H1 (cell line): ENCODE data around the gene CISTR. TPM values are rescaled to one million over a fixed set of nuclear protein-coding genes. Genes with fewer than 3 reads are reported as not detected.

Experiments used
- CTCF ChIA-PET: fragments of 300-600 bp; sonication (Branson Sonifier 250); formaldehyde crosslinking; loops from one replicate; lab custom pipeline; 2021; ENCODE audit not compliant: partially characterized antibody; lab: Charles Lee
- POLR2A ChIA-PET: fragments of 300-600 bp; sonication (Branson Sonifier 250); formaldehyde crosslinking; loops from one replicate; lab custom pipeline; 2021; ENCODE audit warnings: inconsistent platforms; ENCODE audit not compliant: partially characterized antibody; lab: Charles Lee
- DNase-seq, 2 experiments: peaks; one replicate each; pipeline versions ENCODE4 v3.0.0 to v3.0.0-alpha.2; 2010 to 2022; ENCODE audit warnings: low spot score in 2 of 2, low read depth in 1 of 2, mixed read lengths in 1 of 2
- FAIRE-seq: peaks from 2 replicates; lab custom pipeline; 2011; peaks lifted over from hg19 to GRCh38; lab: Jason Lieb, UNC
- H2AFZ ChIP-seq: 2 replicates; pipeline ENCODE4 v1.8.1; 2012; ENCODE audit warnings: low read length, inconsistent platforms
- H2AK5ac ChIP-seq: 2 replicates; pipeline ENCODE4 v1.6.1; 2013; ENCODE audit warnings: low read depth, low read length
- H2BK120ac ChIP-seq: replicated peaks from 2 replicates; pipeline ENCODE3; 2013; ENCODE audit warnings: low read depth, low read length, inconsistent platforms
- H2BK12ac ChIP-seq: 2 replicates; pipeline ENCODE4 v1.6.1; 2013; ENCODE audit warnings: low read depth, low read length
- H2BK15ac ChIP-seq: 2 replicates; pipeline ENCODE4 v1.6.1; 2013; ENCODE audit warnings: low read length
- H2BK20ac ChIP-seq: 2 replicates; pipeline ENCODE4 v1.6.1; 2013; ENCODE audit warnings: low read length
- H2BK5ac ChIP-seq: 2 replicates; pipeline ENCODE4 v1.6.1; 2013; ENCODE audit warnings: low read depth, low read length
- H3K14ac ChIP-seq: 2 replicates; pipeline ENCODE4 v1.6.1; 2013; ENCODE audit warnings: inconsistent platforms; ENCODE audit not compliant: insufficient read length
- H3K18ac ChIP-seq: 2 replicates; pipeline ENCODE4 v1.6.1; 2013; ENCODE audit warnings: low read length; ENCODE audit errors: extremely low read depth
- H3K23ac ChIP-seq: 2 replicates; pipeline ENCODE4 v1.6.1; 2013; ENCODE audit warnings: inconsistent platforms; ENCODE audit not compliant: insufficient read length
- H3K23me2 ChIP-seq: 2 replicates; pipeline ENCODE4 v1.6.1; 2013; ENCODE audit warnings: low read depth, low read length
- H3K27ac ChIP-seq: 2 replicates; pipeline ENCODE4 v1.6.1; 2011; ENCODE audit warnings: low read depth, low read length, inconsistent platforms
- H3K27me3 ChIP-seq, 4 experiments: replicated peaks in 1 of 4; 1 replicate in 1 of 4; 2 replicates in 3 of 4; pipeline versions ENCODE4 v1.6.1 to v1.8.1; 2011 to 2013; ENCODE audit warnings: low read length in 3 of 4, mild to moderate bottlenecking in 3 of 4, inconsistent platforms in 2 of 4, mixed read lengths in 2 of 4, moderate library complexity in 1 of 4; ENCODE audit not compliant: control insufficient read depth in 3 of 4, insufficient read depth in 3 of 4; ENCODE audit errors: extremely low read depth in 1 of 4
- H3K36me3 ChIP-seq, 4 experiments: 2 replicates each; pipeline versions ENCODE4 v1.6.1 to v1.8.1; 2011 to 2013; ENCODE audit warnings: mild to moderate bottlenecking in 4 of 4, low read length in 3 of 4, moderate library complexity in 2 of 4, control low read depth in 1 of 4, inconsistent platforms in 1 of 4; ENCODE audit not compliant: insufficient read depth in 4 of 4, control insufficient read depth in 2 of 4
- H3K4ac ChIP-seq: replicated peaks from 2 replicates; pipeline ENCODE3; 2013; ENCODE audit warnings: low read length, low read depth, mixed read lengths, inconsistent platforms; ENCODE audit not compliant: insufficient read length
- H3K4me1 ChIP-seq, 4 experiments: replicated peaks in 1 of 4; 1 replicate in 1 of 4; 2 replicates in 3 of 4; pipeline versions ENCODE4 v1.6.1 to v1.8.1; 2011 to 2013; ENCODE audit warnings: low read length in 3 of 4, inconsistent platforms in 2 of 4, mixed read lengths in 1 of 4; ENCODE audit not compliant: insufficient read depth in 4 of 4, control insufficient read depth in 3 of 4
- H3K4me2 ChIP-seq, 2 experiments: 2 replicates each; pipeline versions ENCODE4 v1.6.1 to v1.8.1; 2011 to 2013; ENCODE audit warnings: low read depth in 2 of 2, low read length in 2 of 2, control low read depth in 1 of 2, inconsistent platforms in 1 of 2, mild to moderate bottlenecking in 1 of 2; ENCODE audit not compliant: insufficient read depth in 1 of 2
- H3K4me3 ChIP-seq, 4 experiments: fragments of 200-600, 300-600 bp in 1 of 4; sonication (generic), shearing (Covaris generic), sonication (Bioruptor Twin) in 1 of 4; 2 replicates each; pipeline versions ENCODE4 v1.5.1 to v1.8.1; 2011 to 2016; ENCODE audit warnings: low read length in 4 of 4, low read depth in 3 of 4, control low read depth in 2 of 4, inconsistent platforms in 2 of 4, mild to moderate bottlenecking in 2 of 4, mixed read lengths in 1 of 4, moderate library complexity in 1 of 4; ENCODE audit not compliant: insufficient read depth in 2 of 4; ENCODE audit errors: extremely low read depth in 1 of 4
- H3K56ac ChIP-seq: replicated peaks from 2 replicates; pipeline ENCODE3; 2013; ENCODE audit warnings: low read depth, mild to moderate bottlenecking, mixed read lengths, low read length, inconsistent platforms; ENCODE audit not compliant: insufficient read length
- H3K79me1 ChIP-seq: 2 replicates; pipeline ENCODE4 v1.6.1; 2013; ENCODE audit warnings: low read depth, low read length, control low read depth
- H3K79me2 ChIP-seq, 2 experiments: 2 replicates each; pipeline versions ENCODE4 v1.6.1 to v1.8.1; 2012 to 2013; ENCODE audit warnings: low read length in 2 of 2, mild to moderate bottlenecking in 2 of 2, inconsistent platforms in 1 of 2; ENCODE audit not compliant: insufficient read depth in 2 of 2, control insufficient read depth in 1 of 2
- H3K9ac ChIP-seq, 4 experiments: replicated peaks in 1 of 4; 1 replicate in 1 of 4; 2 replicates in 3 of 4; pipeline versions ENCODE4 v1.6.1 to v1.8.1; 2011 to 2013; ENCODE audit warnings: low read depth in 3 of 4, low read length in 3 of 4, control low read depth in 2 of 4, mild to moderate bottlenecking in 2 of 4, moderate library complexity in 2 of 4, inconsistent platforms in 1 of 4; ENCODE audit errors: extremely low read depth in 1 of 4
- H3K9me3 ChIP-seq, 2 experiments: 2 replicates each; pipeline versions ENCODE4 v1.6.1 to v1.8.1; 2012 to 2013; ENCODE audit warnings: mild to moderate bottlenecking in 2 of 2, moderate library complexity in 2 of 2, control low read depth in 1 of 2, inconsistent platforms in 1 of 2, low read depth in 1 of 2, low read length in 1 of 2, mixed read lengths in 1 of 2; ENCODE audit not compliant: insufficient read depth in 2 of 2
- H4K20me1 ChIP-seq, 2 experiments: replicated peaks in 1 of 2; 2 replicates each; pipeline versions ENCODE3 to v1.8.1; 2011 to 2013; ENCODE audit warnings: inconsistent platforms in 2 of 2, low read length in 2 of 2, mild to moderate bottlenecking in 1 of 2; ENCODE audit not compliant: insufficient read depth in 2 of 2, control insufficient read depth in 1 of 2
- H4K5ac ChIP-seq: 2 replicates; pipeline ENCODE4 v1.6.1; 2013; ENCODE audit warnings: low read length, low read depth, mixed read lengths, inconsistent platforms; ENCODE audit not compliant: insufficient read length
- H4K8ac ChIP-seq: 2 replicates; pipeline ENCODE4 v1.8.0; 2013; ENCODE audit warnings: mild to moderate bottlenecking, moderate library complexity, low read length, inconsistent platforms; ENCODE audit not compliant: insufficient read depth; ENCODE audit errors: extremely low read depth
- H4K91ac ChIP-seq: replicated peaks from 2 replicates; pipeline ENCODE3; 2013; ENCODE audit warnings: low read length, mixed read lengths, inconsistent platforms; ENCODE audit not compliant: insufficient read length
- CHD2 ChIP-seq: IDR thresholded peaks from 2 replicates; pipeline ENCODE4 v1.6.1; 2012; ENCODE audit warnings: low read length, improper control_type of control experiment
- CREB1 ChIP-seq: IDR thresholded peaks from 2 replicates; pipeline ENCODE4 v1.6.1; 2012; ENCODE audit warnings: inconsistent platforms
- MAX ChIP-seq: IDR thresholded peaks from 2 replicates; pipeline ENCODE4 v1.6.1; 2012; ENCODE audit warnings: inconsistent platforms
- NANOG ChIP-seq: IDR thresholded peaks from 2 replicates; pipeline ENCODE4 v1.6.1; 2011; ENCODE audit warnings: low read length, low read depth, mild to moderate bottlenecking, inconsistent platforms; ENCODE audit not compliant: insufficient read depth, poor library complexity, severe bottlenecking
- POLR2A ChIP-seq, 2 experiments: IDR thresholded peaks; 1 replicate in 1 of 2; 2 replicates in 1 of 2; pipeline ENCODE4 v1.6.1; 2011; ENCODE audit warnings: low read depth in 2 of 2, low read length in 2 of 2, mild to moderate bottlenecking in 2 of 2; ENCODE audit errors: control extremely low read depth in 1 of 2
- SAP30 ChIP-seq: fragments of 300-600 bp; sonication (generic); IDR thresholded peaks from 2 replicates; pipeline ENCODE4 v1.7.1; 2012; ENCODE audit warnings: low read length, moderate library complexity, mild to moderate bottlenecking, inconsistent platforms; ENCODE audit not compliant: insufficient read depth, insufficient replicate concordance
- USF2 ChIP-seq: IDR thresholded peaks from 2 replicates; pipeline ENCODE4 v1.6.1; 2011; ENCODE audit warnings: low read length, improper control_type of control experiment
- WGBS, 2 experiments: shearing (Covaris generic) in 1 of 2; methylation state at CpG; one replicate each; pipeline versions ENCODE4 v1.1.6 to v1.1.7; 2013 to 2015; ENCODE audit warnings: low lambda C conversion rate in 2 of 2, mixed read lengths in 2 of 2, inconsistent platforms in 1 of 2, low coverage in 1 of 2, missing lambda C conversion rate in 1 of 2; ENCODE audit not compliant: insufficient replicate concordance in 2 of 2, insufficient coverage in 1 of 2, insufficient read length in 1 of 2; ENCODE audit errors: extremely low coverage in 1 of 2, missing lambda C conversion rate in 1 of 2; 5-methylcytosine and 5-hydroxymethylcytosine counted together
- polyA plus RNA-seq, 7 experiments: library from polyadenylated mRNA; depleted of rRNA in 3 of 7; stranded (reverse) in 5 of 7; unstranded in 2 of 7; fragments of >200 nt in 5 of 7; fragments of 200-250 nt in 2 of 7; gene quantifications; 1 replicate in 5 of 7; 2 replicates in 1 of 7; 4 replicates in 1 of 7; pipeline versions ENCODE4 v1.2.1 to v1.2.3, GENCODE V29; 2011 to 2013; ENCODE audit warnings: missing spikeins in 2 of 7, mixed read lengths in 2 of 7
- total RNA-seq: library from RNA; stranded (reverse); fragmentation: NEBNext Ultra II Directional; extraction: Animal tissue kit (Norgen Biotek cat#: 25700); gene quantifications from 2 replicates; pipeline ENCODE4 v1.2.1, GENCODE V29; 2021

CISTR gene
- total and polyA plus RNA-seq, 2 of the 8 experiments (the other 6 are each of a cell fraction or from before 2014, with no cell fraction given), result not detected

- Histone ChIP-seq H3K79me1 (no peaks in the 10 kb centered on the region), H3K23ac (no peak overlapping the region), H3K36me3 (no peaks in the 10 kb centered on the region), H2BK20ac (no peak overlapping the region), H3K14ac (no peak overlapping the region), H3K23me2 (peaks cover 2% of the 10 kb centered on the region; the same call in 1 of the 2 replicates), H2BK120ac (no peak overlapping the region), H3K4me1 (peaks cover 3 to 17% (median 6%) of the 10 kb centered on the region in 4 experiments), H3K9ac (no peak overlapping the region), H3K4me2 (no peak overlapping the region), H2AFZ (no peak overlapping the region), H4K5ac (no peak overlapping the region), H3K9me3 (no peaks in the 10 kb centered on the region), H2BK5ac (no peak overlapping the region), H4K20me1 (no peaks in the 10 kb centered on the region), H2BK12ac (no peak overlapping the region), H2BK15ac (no peak overlapping the region), H3K4me3 (no peak overlapping the region), H3K56ac (no peak overlapping the region), H4K8ac (no peak overlapping the region), H3K79me2 (no peaks in the 10 kb centered on the region), H3K27me3 (peaks cover 0 to 26% (median 14%) of the 10 kb centered on the region in 4 experiments; a peak in 4 of 7 replicates), H3K18ac (no peak overlapping the region), H2AK5ac (no peak overlapping the region), H3K4ac (no peak overlapping the region), H4K91ac (no peak overlapping the region), H3K27ac (no peak overlapping the region)
- 77% methylated on average over 2 of the region's 2 CpGs; no CpG with 5 or more reads in 1 of the 2 experiments for WGBS, 2 experiments
- CTCF ChIA-PET, result interaction anchor here (7.5 kb wide), 1 partner anchor 15 kb away, joined by 152 read pairs; no protein-coding TSS in a partner anchor
- POLR2A ChIA-PET, result no interaction called here
- FAIRE-seq, result no peak
- no peak for DNase-seq
- TF ChIP-seq USF2 (no peak), MAX (no peak), CREB1 (no peak), NANOG (no peak), POLR2A (IDR thresholded peaks at IDR 0.05; ENCODE audit: control extremely low read depth in 1 of 2, low read depth in 2 of 2, low read length in 2 of 2) (no peak), CHD2 (no peak), SAP30 (no peak)
Measured at GRCh38 chr12:53759261-53759660, 7.5 kb upstream of the CISTR start.
